ENCODE results near the gene CDH19. TPM values are rescaled to one million over a fixed set of nuclear protein-coding genes. Genes with fewer than 3 reads are reported as not detected.

The CDH19 gene
- total RNA-seq, 6 experiments from 2014 or later, result not detected

DNA sequence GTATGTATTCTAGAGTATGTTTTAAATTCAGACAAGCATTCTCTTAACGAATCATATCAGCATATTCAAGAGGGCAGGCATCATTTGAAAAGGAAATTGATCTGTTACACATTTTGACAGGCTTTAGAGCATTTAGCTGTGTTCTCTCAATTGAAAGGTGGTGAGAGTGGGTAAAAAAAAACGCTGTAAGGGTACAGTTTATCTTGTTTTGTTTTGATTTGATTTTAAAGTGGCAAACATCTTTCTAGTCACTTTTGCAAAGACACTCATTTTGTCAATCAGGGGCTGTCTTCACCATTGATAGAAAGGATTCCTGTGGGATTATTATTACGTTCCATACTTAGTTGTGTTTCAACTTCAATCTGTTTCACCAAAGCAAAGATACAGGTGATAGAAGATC is 2.2 kb downstream of the CDH19 start:
- no peaks in the 10 kb centered on the region for H3K36me3 Mint-ChIP-seq (ENCODE audit: low read depth)
- H3K27ac Mint-ChIP-seq, result no peak overlapping the region
- H3K4me1 Mint-ChIP-seq (ENCODE audit: low read depth), result no peaks in the 10 kb centered on the region
- H3K4me3 Mint-ChIP-seq, result no peak overlapping the region
- no peaks in the 10 kb centered on the region for H3K27me3 Mint-ChIP-seq (ENCODE audit: insufficient read depth)
- peaks cover 25% of the 10 kb centered on the region for H3K9me3 Mint-ChIP-seq
- DNase-seq, result no peak
- TF ChIP-seq CTCF (IDR thresholded peaks at IDR 0.05), result no peak

DNA sequence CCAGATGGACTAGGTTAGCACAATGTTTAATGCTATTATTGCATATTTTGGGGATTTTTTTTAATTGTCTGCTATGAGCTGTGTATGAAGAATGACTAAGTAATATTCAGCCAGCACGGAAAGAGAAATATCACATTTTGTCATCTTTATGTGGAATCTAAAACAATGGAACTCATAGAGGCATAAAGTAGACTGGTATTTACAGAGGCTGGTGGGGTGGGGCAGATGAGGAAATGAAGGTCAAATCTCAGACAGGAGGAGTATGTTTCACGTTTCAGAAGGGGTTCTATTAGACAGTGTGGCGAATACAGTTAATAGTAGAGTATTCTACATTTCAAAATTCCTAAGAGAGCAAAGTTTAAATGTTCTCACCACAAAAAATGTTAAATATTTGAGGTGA is 4.7 kb downstream of the CDH19 start:
- Mint-ChIP-seq H3K36me3 (ENCODE audit: low read depth) (no peaks in the 10 kb centered on the region), H3K27me3 (ENCODE audit: insufficient read depth) (no peaks in the 10 kb centered on the region), H3K4me3 (no peak overlapping the region), H3K4me1 (ENCODE audit: low read depth) (no peaks in the 10 kb centered on the region), H3K27ac (no peak overlapping the region), H3K9me3 (peaks cover 33% of the 10 kb centered on the region)
- TF ChIP-seq CTCF (IDR thresholded peaks at IDR 0.05), result no peak
- DNase-seq, result no peak

GRCh38 chr18:66587430-66587829 is 16.5 kb downstream of the CDH19 start:
- Mint-ChIP-seq H3K4me3 (no peak overlapping the region), H3K36me3 (ENCODE audit: low read depth) (no peaks in the 10 kb centered on the region), H3K27me3 (ENCODE audit: insufficient read depth) (no peaks in the 10 kb centered on the region), H3K4me1 (ENCODE audit: low read depth) (no peaks in the 10 kb centered on the region), H3K27ac (no peak overlapping the region), H3K9me3 (peaks cover 32% of the 10 kb centered on the region)
- no peak for TF ChIP-seq CTCF (IDR thresholded peaks at IDR 0.05)
- DNase-seq, result no peak

DNA sequence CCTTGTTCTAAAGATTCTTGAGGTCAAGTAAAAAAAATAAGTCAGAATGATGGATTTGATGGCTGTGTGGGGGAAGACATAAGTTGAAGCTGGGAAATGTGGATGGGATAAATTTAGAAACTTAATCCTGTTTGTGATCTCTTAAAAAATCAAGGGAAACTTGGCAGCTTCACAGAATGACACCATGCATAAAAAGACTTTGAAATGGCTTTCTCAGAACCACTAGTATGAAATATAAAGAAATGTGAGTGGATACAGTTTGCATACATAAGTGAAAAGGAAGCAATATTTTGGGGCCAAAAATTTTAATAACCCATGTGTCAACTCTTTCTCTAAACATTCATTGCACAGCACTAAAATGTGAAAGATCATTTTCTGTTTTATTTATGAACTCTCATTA is 21.7 kb downstream of the CDH19 start:
- TF ChIP-seq CTCF (IDR thresholded peaks at IDR 0.05), result no peak
- DNase-seq, result no peak
- H3K27ac Mint-ChIP-seq, result no peak overlapping the region
- H3K4me1 Mint-ChIP-seq (ENCODE audit: low read depth), result no peaks in the 10 kb centered on the region
- H3K36me3 Mint-ChIP-seq (ENCODE audit: low read depth), result no peaks in the 10 kb centered on the region
- peaks cover 28% of the 10 kb centered on the region for H3K9me3 Mint-ChIP-seq
- H3K4me3 Mint-ChIP-seq, result no peak overlapping the region
- H3K27me3 Mint-ChIP-seq (ENCODE audit: insufficient read depth), result no peaks in the 10 kb centered on the region

GRCh38 chr18:66575263-66575662 is 28.6 kb downstream of the CDH19 start:
- DNase-seq, result no peak
- no peaks in the 10 kb centered on the region for H3K27me3 Mint-ChIP-seq (ENCODE audit: insufficient read depth)
- peaks cover 22% of the 10 kb centered on the region; the same call in 1 of the 2 replicates for H3K9me3 Mint-ChIP-seq
- no peak for TF ChIP-seq CTCF (IDR thresholded peaks at IDR 0.05)
- H3K36me3 Mint-ChIP-seq (ENCODE audit: low read depth), result no peaks in the 10 kb centered on the region
- H3K4me3 Mint-ChIP-seq, result no peak overlapping the region
- no peak overlapping the region for H3K27ac Mint-ChIP-seq
- no peaks in the 10 kb centered on the region for H3K4me1 Mint-ChIP-seq (ENCODE audit: low read depth)

DNA sequence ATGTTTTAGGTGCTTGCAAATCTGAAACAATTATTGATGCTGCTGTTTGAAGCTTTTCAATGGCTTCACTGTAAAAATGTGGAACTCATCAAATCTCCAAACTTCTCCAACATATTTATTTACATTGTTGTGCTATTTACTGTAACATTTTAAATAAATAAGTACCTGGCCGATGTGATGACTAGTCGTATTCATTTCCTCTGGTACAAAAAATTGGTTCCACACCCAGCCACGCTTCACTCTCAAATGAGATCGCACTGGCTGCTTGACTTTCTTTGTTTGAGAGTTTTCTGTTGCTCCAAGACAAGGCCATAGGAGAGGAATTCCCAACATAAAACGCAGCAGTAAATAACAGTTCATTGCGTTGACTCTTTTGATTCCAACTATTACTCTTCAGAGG is 32.0 kb downstream of the CDH19 start:
- DNase-seq, result no peak
- no peak overlapping the region for H3K27ac Mint-ChIP-seq
- no peaks in the 10 kb centered on the region for H3K27me3 Mint-ChIP-seq (ENCODE audit: insufficient read depth)
- H3K36me3 Mint-ChIP-seq (ENCODE audit: low read depth), result no peaks in the 10 kb centered on the region
- TF ChIP-seq CTCF (IDR thresholded peaks at IDR 0.05), result no peak
- H3K4me3 Mint-ChIP-seq, result no peak overlapping the region
- H3K9me3 Mint-ChIP-seq, result peaks cover 10% of the 10 kb centered on the region
- H3K4me1 Mint-ChIP-seq (ENCODE audit: low read depth), result no peaks in the 10 kb centered on the region
